ENCODE measurements around the gene CDH15. TPM values are rescaled to one million over a fixed set of nuclear protein-coding genes. Genes with fewer than 3 reads are reported as not detected.

The CDH15 gene
- total RNA-seq, 1 experiment from 2014 or later, result 1.5 TPM

DNA sequence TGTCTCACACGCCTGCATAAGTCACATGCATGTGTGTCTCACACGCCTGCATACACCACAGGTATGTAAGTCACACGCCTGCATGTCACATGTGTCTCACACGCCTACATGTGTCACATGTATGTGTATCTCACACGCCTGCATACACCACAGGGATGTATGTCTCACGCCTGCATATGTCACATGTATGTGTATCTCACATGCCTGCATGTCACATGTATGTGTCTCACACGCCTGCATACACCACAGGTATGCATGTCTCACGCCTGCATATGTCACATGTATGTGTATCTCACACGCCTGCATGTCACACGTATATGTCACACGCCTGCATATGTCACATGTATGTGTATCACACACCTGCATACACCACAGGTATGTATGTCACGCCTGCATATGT is 13.8 kb upstream of the CDH15 start:
- CTCF ChIA-PET, result no interaction called here
- ATAC-seq (no peak), DNase-seq (no peak)
- no peak overlapping the region for H3K9ac ChIP-seq (ENCODE audit: low read length)
- no peaks in the 10 kb centered on the region for H3K79me2 ChIP-seq (ENCODE audit: low read length)
- H3F3A ChIP-seq (ENCODE audit: low read length, unreplicated experiment), result peaks cover 7% of the 10 kb centered on the region
- POLR2A ChIA-PET (ENCODE audit: unreplicated experiment), result no interaction called here
- no TSS peak for BruUV-seq (replicated peaks)
- no peak overlapping the region for H3K4me3 ChIP-seq (ENCODE audit: low read length)
- peaks cover 10% of the 10 kb centered on the region; the same call in 1 of the 2 replicates for H3K4me1 ChIP-seq (ENCODE audit: insufficient read depth, low read length)
- no peak overlapping the region for H3K27ac ChIP-seq (ENCODE audit: low read length)
- H3K36me3 ChIP-seq (ENCODE audit: low read depth, low read length), result no peaks in the 10 kb centered on the region
- H3K27me3 ChIP-seq (ENCODE audit: low read length), result no peaks in the 10 kb centered on the region
- no peaks in the 10 kb centered on the region for H3K9me3 ChIP-seq (ENCODE audit: low read length)
- intact Hi-C loops (cut with micrococcal nuclease), result no loop called here
- TF ChIP-seq EZH2phosphoT487 (IDR thresholded peaks at IDR 0.05; ENCODE audit: borderline replicate concordance, low read length), result no peak
- TF ChIP-seq EZH2 (IDR thresholded peaks at IDR 0.05; ENCODE audit: low read length, unreplicated experiment), result no peak
- TF ChIP-seq, protein P1, sequence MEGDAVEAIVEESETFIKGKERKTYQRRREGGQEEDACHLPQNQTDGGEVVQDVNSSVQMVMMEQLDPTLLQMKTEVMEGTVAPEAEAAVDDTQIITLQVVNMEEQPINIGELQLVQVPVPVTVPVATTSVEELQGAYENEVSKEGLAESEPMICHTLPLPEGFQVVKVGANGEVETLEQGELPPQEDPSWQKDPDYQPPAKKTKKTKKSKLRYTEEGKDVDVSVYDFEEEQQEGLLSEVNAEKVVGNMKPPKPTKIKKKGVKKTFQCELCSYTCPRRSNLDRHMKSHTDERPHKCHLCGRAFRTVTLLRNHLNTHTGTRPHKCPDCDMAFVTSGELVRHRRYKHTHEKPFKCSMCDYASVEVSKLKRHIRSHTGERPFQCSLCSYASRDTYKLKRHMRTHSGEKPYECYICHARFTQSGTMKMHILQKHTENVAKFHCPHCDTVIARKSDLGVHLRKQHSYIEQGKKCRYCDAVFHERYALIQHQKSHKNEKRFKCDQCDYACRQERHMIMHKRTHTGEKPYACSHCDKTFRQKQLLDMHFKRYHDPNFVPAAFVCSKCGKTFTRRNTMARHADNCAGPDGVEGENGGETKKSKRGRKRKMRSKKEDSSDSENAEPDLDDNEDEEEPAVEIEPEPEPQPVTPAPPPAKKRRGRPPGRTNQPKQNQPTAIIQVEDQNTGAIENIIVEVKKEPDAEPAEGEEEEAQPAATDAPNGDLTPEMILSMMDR (conservative IDR thresholded peaks at IDR 0.05; ENCODE audit: low read depth, low read length), result no peak
- no peak overlapping the region for H3K4me2 ChIP-seq (ENCODE audit: low read length)
- no peak overlapping the region for H2AFZ ChIP-seq (ENCODE audit: low read length)
- no peaks in the 10 kb centered on the region for H3K9me2 ChIP-seq (replicated peaks; ENCODE audit: low read length)
- H4K20me1 ChIP-seq (ENCODE audit: low read length), result no peaks in the 10 kb centered on the region

DNA sequence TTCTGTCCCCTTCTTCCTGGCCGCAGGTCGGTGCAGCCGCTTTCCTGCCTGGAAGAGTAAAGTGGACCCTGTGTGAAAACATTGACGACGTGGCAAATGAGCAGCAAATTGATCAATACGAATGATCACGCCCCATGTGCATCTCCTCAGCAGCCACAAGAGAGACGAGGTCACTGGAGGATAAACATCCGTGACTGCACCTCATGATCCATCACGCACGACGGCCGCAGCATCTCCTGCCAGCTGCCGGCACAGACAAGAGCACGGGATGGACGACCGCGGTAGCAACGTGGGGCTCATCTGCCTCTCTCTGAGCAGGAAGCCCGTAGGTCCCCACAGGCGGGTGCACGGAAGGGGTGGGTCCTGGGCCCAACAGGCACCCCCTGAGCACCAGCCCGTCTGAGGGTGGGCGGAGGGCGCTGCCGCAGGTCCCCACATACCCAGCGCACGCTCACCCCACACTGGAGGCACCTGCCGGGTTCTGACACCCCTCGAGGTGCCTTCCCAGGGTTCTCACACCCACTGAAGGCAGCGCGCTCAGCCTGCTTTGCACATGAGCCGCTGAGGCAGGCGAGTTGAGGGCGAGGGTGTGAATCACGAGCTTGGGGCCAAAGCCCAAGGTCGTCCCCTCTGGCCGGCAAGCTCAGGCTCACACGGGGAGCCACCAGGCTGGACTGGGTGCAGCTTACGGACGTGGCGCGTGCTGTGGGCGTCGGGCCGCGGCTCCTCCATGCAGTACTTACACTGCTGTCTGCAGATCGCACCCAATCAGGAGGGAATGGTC is 12.3 kb upstream of the CDH15 start:
- Histone ChIP-seq H3K27ac (ENCODE audit: low read length) (no peak overlapping the region), H3K9me3 (ENCODE audit: low read length) (no peaks in the 10 kb centered on the region), H3K9me2 (replicated peaks; ENCODE audit: low read length) (no peaks in the 10 kb centered on the region), H3K36me3 (ENCODE audit: low read depth, low read length) (no peaks in the 10 kb centered on the region), H3K4me3 (ENCODE audit: low read length) (no peak overlapping the region), H2AFZ (ENCODE audit: low read length) (no peak overlapping the region), H3F3A (ENCODE audit: low read length, unreplicated experiment) (peaks cover 7% of the 10 kb centered on the region), H3K4me1 (ENCODE audit: insufficient read depth, low read length) (peaks cover under 1% of the 10 kb centered on the region; the same call in 1 of the 2 replicates), H3K4me2 (ENCODE audit: low read length) (no peak overlapping the region), H3K27me3 (ENCODE audit: low read length) (no peaks in the 10 kb centered on the region), H3K9ac (ENCODE audit: low read length) (no peak overlapping the region), H4K20me1 (ENCODE audit: low read length) (no peaks in the 10 kb centered on the region), H3K79me2 (ENCODE audit: low read length) (no peaks in the 10 kb centered on the region)
- DNase-seq (no peak), ATAC-seq (no peak)
- BruUV-seq (replicated peaks), result no TSS peak
- intact Hi-C loops (cut with micrococcal nuclease), result no loop called here
- CTCF ChIA-PET, result no interaction called here
- TF ChIP-seq, protein P1 (conservative IDR thresholded peaks at IDR 0.05; ENCODE audit: low read depth, low read length), result no peak
- TF ChIP-seq EZH2 (IDR thresholded peaks at IDR 0.05; ENCODE audit: low read length, unreplicated experiment) (no peak), EZH2phosphoT487 (IDR thresholded peaks at IDR 0.05; ENCODE audit: borderline replicate concordance, low read length) (no peak)
- POLR2A ChIA-PET (ENCODE audit: unreplicated experiment), result no interaction called here

DNA sequence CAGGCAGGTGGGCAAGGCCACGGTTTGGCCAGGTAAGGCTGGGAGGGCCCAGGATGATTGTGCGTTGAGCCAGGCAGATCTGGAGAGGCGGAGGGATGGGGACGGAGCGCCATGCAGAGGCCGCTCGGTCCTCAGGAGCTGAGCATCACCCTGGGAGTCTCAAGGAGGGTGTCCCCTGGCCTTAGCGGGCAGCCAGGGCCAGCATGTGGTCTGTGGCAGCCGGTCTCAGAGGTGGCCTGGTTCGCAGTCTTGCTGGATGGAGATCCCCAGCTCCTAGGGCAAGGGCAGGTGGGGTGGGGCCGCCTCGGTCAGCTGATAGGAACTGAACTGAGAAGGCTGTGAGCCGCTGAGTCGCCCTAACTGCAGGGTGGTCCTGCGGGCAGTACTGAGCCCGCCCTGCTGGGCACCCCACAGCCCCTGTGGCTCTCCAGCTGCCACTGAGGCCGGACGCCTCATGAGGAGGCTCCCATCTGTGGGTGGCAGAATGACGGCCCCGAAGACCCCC is 11.6 kb upstream of the CDH15 start:
- Histone ChIP-seq H4K20me1 (ENCODE audit: low read length) (no peaks in the 10 kb centered on the region), H3K36me3 (ENCODE audit: low read depth, low read length) (no peaks in the 10 kb centered on the region), H3K27ac (ENCODE audit: low read length) (no peak overlapping the region), H3K79me2 (ENCODE audit: low read length) (no peaks in the 10 kb centered on the region), H3K9me2 (replicated peaks; ENCODE audit: low read length) (no peaks in the 10 kb centered on the region), H2AFZ (ENCODE audit: low read length) (no peak overlapping the region), H3K4me1 (ENCODE audit: insufficient read depth, low read length) (no peaks in the 10 kb centered on the region), H3F3A (ENCODE audit: low read length, unreplicated experiment) (peaks cover 7% of the 10 kb centered on the region), H3K27me3 (ENCODE audit: low read length) (no peaks in the 10 kb centered on the region), H3K9ac (ENCODE audit: low read length) (no peak overlapping the region), H3K4me2 (ENCODE audit: low read length) (no peak overlapping the region), H3K4me3 (ENCODE audit: low read length) (no peak overlapping the region), H3K9me3 (ENCODE audit: low read length) (no peaks in the 10 kb centered on the region)
- ChIA-PET POLR2A (ENCODE audit: unreplicated experiment) (no interaction called here), CTCF (no interaction called here)
- DNase-seq (no peak), ATAC-seq (no peak)
- TF ChIP-seq, protein P1 (conservative IDR thresholded peaks at IDR 0.05; ENCODE audit: low read depth, low read length), result no peak
- no peak for TF ChIP-seq EZH2 (IDR thresholded peaks at IDR 0.05; ENCODE audit: low read length, unreplicated experiment)
- no peak for TF ChIP-seq EZH2phosphoT487 (IDR thresholded peaks at IDR 0.05; ENCODE audit: borderline replicate concordance, low read length)
- intact Hi-C loops (cut with micrococcal nuclease), result loop anchor here (10.0 kb wide), 2 partner anchors 105 to 345 kb away; partner anchors contain the start of gene APRT
- BruUV-seq (replicated peaks), result no TSS peak
